ENCODE measurements around the gene RFNG. TPM values are rescaled to one million over a fixed set of nuclear protein-coding genes. Genes with fewer than 3 reads are reported as not detected.

Gene RFNG
- total and polyA plus RNA-seq, 2 of the 13 experiments (the other 11 are each of a cell fraction or from before 2014, with no cell fraction given), result 61.4 to 64.0 TPM

DNA sequence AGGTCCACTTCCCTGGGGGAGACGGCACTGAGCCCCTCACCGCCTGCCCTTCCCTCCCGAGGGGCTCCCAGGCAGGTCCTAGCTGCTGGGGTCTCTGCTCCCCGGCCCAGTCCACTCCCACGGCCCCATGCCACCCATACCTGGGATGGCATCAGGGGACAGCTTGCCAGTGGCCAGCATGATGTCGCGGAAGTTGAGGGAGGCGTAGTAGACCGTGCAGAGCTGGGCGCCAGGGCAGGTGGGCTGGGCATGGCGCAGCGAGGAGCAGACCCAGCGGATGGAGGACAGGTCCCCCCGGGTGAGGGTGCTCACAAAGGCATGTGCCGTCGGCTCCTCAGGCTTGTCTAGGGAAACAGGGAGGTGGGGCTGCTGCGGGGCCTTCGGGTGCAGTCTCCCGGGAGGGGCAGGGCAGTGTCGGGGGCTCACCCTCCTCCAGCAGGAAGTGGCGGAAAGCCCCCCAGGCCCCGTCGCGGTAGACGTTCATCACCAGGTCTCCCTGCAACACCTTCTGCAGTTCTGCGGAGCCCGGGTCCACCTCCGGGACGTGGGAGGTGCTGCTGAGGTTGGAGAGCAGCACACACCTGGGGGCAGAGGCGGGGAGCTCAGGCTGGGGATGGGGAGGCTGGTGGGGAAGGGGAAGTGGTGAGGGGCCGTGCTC, 32.9 kb upstream of the RFNG start:
- POLR2A ChIA-PET, result no interaction called here
- BruUV-seq (replicated peaks), result no TSS peak
- DNase-seq (ENCODE audit: low spot score), result no peak
- TF ChIP-seq ZNF672 (CRISPR knock-in tag; IDR thresholded peaks at IDR 0.05), result no peak
- TF ChIP-seq, protein P1, sequence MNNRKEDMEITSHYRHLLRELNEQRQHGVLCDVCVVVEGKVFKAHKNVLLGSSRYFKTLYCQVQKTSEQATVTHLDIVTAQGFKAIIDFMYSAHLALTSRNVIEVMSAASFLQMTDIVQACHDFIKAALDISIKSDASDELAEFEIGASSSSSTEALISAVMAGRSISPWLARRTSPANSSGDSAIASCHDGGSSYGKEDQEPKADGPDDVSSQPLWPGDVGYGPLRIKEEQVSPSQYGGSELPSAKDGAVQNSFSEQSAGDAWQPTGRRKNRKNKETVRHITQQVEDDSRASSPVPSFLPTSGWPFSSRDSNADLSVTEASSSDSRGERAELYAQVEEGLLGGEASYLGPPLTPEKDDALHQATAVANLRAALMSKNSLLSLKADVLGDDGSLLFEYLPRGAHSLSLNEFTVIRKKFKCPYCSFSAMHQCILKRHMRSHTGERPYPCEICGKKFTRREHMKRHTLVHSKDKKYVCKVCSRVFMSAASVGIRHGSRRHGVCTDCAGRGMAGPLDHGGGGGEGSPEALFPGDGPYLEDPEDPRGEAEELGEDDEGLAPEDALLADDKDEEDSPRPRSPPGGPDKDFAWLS (CRISPR knock-in tag; IDR thresholded peaks at IDR 0.05; ENCODE audit: borderline replicate concordance), result no peak
- TF ChIP-seq ZSCAN20 (CRISPR knock-in tag; IDR thresholded peaks at IDR 0.05; ENCODE audit: borderline replicate concordance), result no peak
- no peak for TF ChIP-seq CBX1 (IDR thresholded peaks at IDR 0.05; ENCODE audit: low read depth)
- TF ChIP-seq AGO2 (optimal IDR thresholded peaks at IDR 0.05; ENCODE audit: low read depth, low read length), result peak; percentile 90
- no peak for TF ChIP-seq ZNF883 (CRISPR knock-in tag; IDR thresholded peaks at IDR 0.05; ENCODE audit: not compliant biosample characterization)
- TF ChIP-seq MTF1 (CRISPR knock-in tag; IDR thresholded peaks at IDR 0.05), result no peak
- TF ChIP-seq RBFOX2 (IDR thresholded peaks at IDR 0.05; ENCODE audit: low read depth, low read length), result peak; percentile 71
- no peak for TF ChIP-seq ZNF230 (CRISPR knock-in tag; IDR thresholded peaks at IDR 0.05)
- no peak for TF ChIP-seq MYC (CRISPR knock-in tag; IDR thresholded peaks at IDR 0.05; ENCODE audit: borderline replicate concordance)
- TF ChIP-seq ZNF263 (CRISPR knock-in tag; IDR thresholded peaks at IDR 0.05), result 0 out of 2 replicates have a peak, but pooled peaks have one; percentile 8
- TF ChIP-seq DNMT1 (CRISPR knock-in tag; IDR thresholded peaks at IDR 0.05), result no peak
- TF ChIP-seq RBM39 (IDR thresholded peaks at IDR 0.05; ENCODE audit: low read depth, low read length, poor library complexity, severe bottlenecking), result no peak
- no peak for TF ChIP-seq JUNB (CRISPR knock-in tag; IDR thresholded peaks at IDR 0.05; ENCODE audit: borderline replicate concordance)
- no peak for TF ChIP-seq ZNF24 (IDR thresholded peaks at IDR 0.05)
- TF ChIP-seq HCFC1 (IDR thresholded peaks at IDR 0.05; ENCODE audit: low read depth, low read length), result no peak
- 0 out of 2 replicates have a peak, but pooled peaks have one; percentile 80 for TF ChIP-seq NCOA5 (CRISPR knock-in tag; IDR thresholded peaks at IDR 0.05)
- TF ChIP-seq PAF1 (CRISPR knock-in tag; IDR thresholded peaks at IDR 0.05), result peak; percentile 69
- no peak for TF ChIP-seq FOXK2 (IDR thresholded peaks at IDR 0.05)
- TF ChIP-seq ZNF3 (CRISPR knock-in tag; IDR thresholded peaks at IDR 0.05), result no peak
- TF ChIP-seq, protein P2, sequence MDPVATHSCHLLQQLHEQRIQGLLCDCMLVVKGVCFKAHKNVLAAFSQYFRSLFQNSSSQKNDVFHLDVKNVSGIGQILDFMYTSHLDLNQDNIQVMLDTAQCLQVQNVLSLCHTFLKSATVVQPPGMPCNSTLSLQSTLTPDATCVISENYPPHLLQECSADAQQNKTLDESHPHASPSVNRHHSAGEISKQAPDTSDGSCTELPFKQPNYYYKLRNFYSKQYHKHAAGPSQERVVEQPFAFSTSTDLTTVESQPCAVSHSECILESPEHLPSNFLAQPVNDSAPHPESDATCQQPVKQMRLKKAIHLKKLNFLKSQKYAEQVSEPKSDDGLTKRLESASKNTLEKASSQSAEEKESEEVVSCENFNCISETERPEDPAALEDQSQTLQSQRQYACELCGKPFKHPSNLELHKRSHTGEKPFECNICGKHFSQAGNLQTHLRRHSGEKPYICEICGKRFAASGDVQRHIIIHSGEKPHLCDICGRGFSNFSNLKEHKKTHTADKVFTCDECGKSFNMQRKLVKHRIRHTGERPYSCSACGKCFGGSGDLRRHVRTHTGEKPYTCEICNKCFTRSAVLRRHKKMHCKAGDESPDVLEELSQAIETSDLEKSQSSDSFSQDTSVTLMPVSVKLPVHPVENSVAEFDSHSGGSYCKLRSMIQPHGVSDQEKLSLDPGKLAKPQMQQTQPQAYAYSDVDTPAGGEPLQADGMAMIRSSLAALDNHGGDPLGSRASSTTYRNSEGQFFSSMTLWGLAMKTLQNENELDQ (CRISPR knock-in tag; IDR thresholded peaks at IDR 0.05; ENCODE audit: borderline replicate concordance), result no peak
- TF ChIP-seq NCOA1 (CRISPR knock-in tag; IDR thresholded peaks at IDR 0.05), result no peak
- no peak for TF ChIP-seq ZFP1 (CRISPR knock-in tag; IDR thresholded peaks at IDR 0.05)

More for the DNA sequence above, 32.9 kb upstream of the RFNG start:
- in situ Hi-C loops (cut with HindIII; ENCODE audit: extremely low pct_ligation_motif_present, low pct_unique_long_range_greater_than_20kb) (no loop called here), intact Hi-C loops (cut with micrococcal nuclease; ENCODE audit: unreplicated experiment) (no loop called here)
- no peak overlapping the region for H2AFZ ChIP-seq (ENCODE audit: low read length)
- ATAC-seq (no peak), FAIRE-seq (no peak)
- H3K79me2 ChIP-seq (ENCODE audit: insufficient read depth, low read length), result peaks cover 5% of the 10 kb centered on the region
- H3K27me3 ChIP-seq (ENCODE audit: control insufficient read depth in 1 of 2, insufficient read depth in 2 of 2, low read length in 2 of 2), result no peaks in the 10 kb centered on the region
- H3K9ac ChIP-seq (ENCODE audit: insufficient read depth, low read depth, low read length), result no peak overlapping the region
- H3K4me3 ChIP-seq (replicated peaks in 1 of 3; ENCODE audit: insufficient read depth in 1 of 3, low read depth in 2 of 3, low read length in 3 of 3), result no peak overlapping the region
- H3K27ac ChIP-seq (ENCODE audit: extremely low read length, insufficient read depth, low read length), result no peak overlapping the region
- 98% methylated on average over 27 of the region's 31 CpGs for WGBS (ENCODE audit: low lambda C conversion rate)
- no peaks in the 10 kb centered on the region for H3K4me1 ChIP-seq (ENCODE audit: insufficient read depth, low read length)
- CTCF ChIA-PET (ENCODE audit: low intra/inter-chr PET ratio, low total read pairs), result no interaction called here
- no peaks in the 10 kb centered on the region for H3K9me3 ChIP-seq (ENCODE audit: low read length)
- H3K36me3 ChIP-seq (replicated peaks in 1 of 2; ENCODE audit: control insufficient read depth in 1 of 2, insufficient read depth in 2 of 2, low read length in 2 of 2), result peaks cover 85 to 98% of the 10 kb centered on the region in 2 experiments
- H4K20me1 ChIP-seq (ENCODE audit: insufficient read depth, low read length), result peaks cover 76% of the 10 kb centered on the region
- H3K4me2 ChIP-seq (ENCODE audit: low read depth, low read length), result no peak overlapping the region
